Loucy (cell line): ENCODE data around the gene ATG7.

Experiments
- H2AFZ ChIP-seq: fragments of 200-600 bp; sonication (generic); 2 replicates; pipeline ENCODE4 v1.6.0; 2016; ENCODE audit warnings: antibody characterized with exemption, mild to moderate bottlenecking, low read length, moderate library complexity
- H3F3A ChIP-seq: fragments of 200-600 bp; 2 replicates; pipeline ENCODE4 v1.6.0; 2016; ENCODE audit warnings: antibody characterized with exemption, low read depth, mild to moderate bottlenecking
- H3K27me3 ChIP-seq: fragments of 200-600 bp; sonication (generic); 2 replicates; pipeline ENCODE4 v1.6.1; 2014; ENCODE audit warnings: low read length, mild to moderate bottlenecking; ENCODE audit not compliant: insufficient read depth, poor library complexity, severe bottlenecking
- H3K36me3 ChIP-seq: fragments of 200-600 bp; sonication (generic); 2 replicates; pipeline ENCODE4 v1.6.1; 2016; ENCODE audit warnings: low read length; ENCODE audit not compliant: insufficient read depth
- H3K4me1 ChIP-seq: fragments of 200-600 bp; sonication (generic); 2 replicates; pipeline ENCODE4 v1.5.1; 2014; ENCODE audit warnings: low read length, mild to moderate bottlenecking; ENCODE audit not compliant: insufficient read depth, poor library complexity, severe bottlenecking
- H3K4me2 ChIP-seq: fragments of 200-600 bp; sonication (generic); 2 replicates; pipeline ENCODE4 v1.6.0; 2014; ENCODE audit warnings: antibody characterized with exemption, low read length, low read depth, mild to moderate bottlenecking; ENCODE audit not compliant: poor library complexity, severe bottlenecking
- H3K4me3 ChIP-seq: fragments of 200-600 bp; sonication (generic); 2 replicates; pipeline ENCODE4 v1.5.1; 2014; ENCODE audit warnings: low read length, mild to moderate bottlenecking, mixed read lengths; ENCODE audit not compliant: poor library complexity, severe bottlenecking
- H3K79me2 ChIP-seq: fragments of 200-600 bp; sonication (generic); 2 replicates; pipeline ENCODE4 v1.6.1; 2014; ENCODE audit warnings: low read length; ENCODE audit not compliant: insufficient read depth
- H3K9ac ChIP-seq: fragments of 200-600 bp; sonication (generic); 2 replicates; pipeline ENCODE4 v1.6.0; 2014; ENCODE audit warnings: mild to moderate bottlenecking, low read depth, low read length, moderate library complexity; ENCODE audit not compliant: poor library complexity, severe bottlenecking
- H3K9me2 ChIP-seq: fragments of 200-600 bp; sonication (generic); replicated peaks from 2 replicates; pipeline ENCODE4 v1.6.1; 2016; ENCODE audit warnings: low read depth, low read length, mixed read lengths
- H3K9me3 ChIP-seq: fragments of 200-600 bp; sonication (generic); 2 replicates; pipeline ENCODE4 v1.6.1; 2014; ENCODE audit warnings: mild to moderate bottlenecking, antibody characterized with exemption, low read length, low read depth; ENCODE audit not compliant: insufficient read depth
- H4K20me1 ChIP-seq: fragments of 200-600 bp; sonication (generic); 2 replicates; pipeline ENCODE4 v1.6.0; 2014; ENCODE audit warnings: antibody characterized with exemption, low read length, mild to moderate bottlenecking; ENCODE audit not compliant: insufficient read depth, poor library complexity, severe bottlenecking
- EZH2phosphoT487 ChIP-seq: fragments of 200-600 bp; IDR thresholded peaks from 2 replicates; pipeline ENCODE4 v1.6.1; 2018; ENCODE audit warnings: antibody characterized with exemption, mild to moderate bottlenecking, moderate library complexity, borderline replicate concordance
- TF ChIP-seq, protein P1 (sequence below): fragments of 200-600 bp; sonication (generic); conservative IDR thresholded peaks from 2 replicates; pipeline ENCODE4 v1.5.1; 2014; ENCODE audit warnings: mild to moderate bottlenecking, antibody characterized with exemption, low read length

Gene ATG7

DNA sequence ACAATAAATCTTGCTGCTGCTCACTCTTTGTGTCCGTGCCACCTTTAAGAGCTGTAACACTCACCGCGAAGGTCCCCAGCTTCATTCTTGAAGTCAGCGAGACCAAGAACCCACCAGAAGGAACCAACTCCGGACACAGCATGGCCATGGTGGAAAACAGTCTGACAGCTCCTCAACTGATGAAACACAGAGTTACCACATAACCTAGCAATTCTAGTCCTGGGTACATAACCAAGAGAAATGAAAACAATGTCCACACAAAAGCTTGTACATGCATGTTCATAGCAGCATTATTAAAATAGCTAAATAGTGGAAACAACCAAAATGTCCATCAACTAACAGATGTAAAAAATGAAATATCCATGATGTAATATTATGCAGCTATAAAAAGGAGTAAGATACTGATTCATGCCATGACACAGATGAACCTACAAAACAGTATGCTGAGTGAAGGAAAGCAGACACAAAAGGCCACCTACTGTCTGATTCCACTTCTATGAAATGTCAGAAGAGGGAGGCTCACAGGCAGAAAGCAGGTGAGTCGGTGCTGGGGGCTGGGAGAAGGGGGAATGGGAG lies 334.8 kb downstream of the ATG7 start:
- Histone ChIP-seq H3K9me3 (no peaks in the 10 kb centered on the region), H3K79me2 (peaks cover 97% of the 10 kb centered on the region), H2AFZ (no peak overlapping the region), H3K9ac (no peak overlapping the region), H3K4me2 (no peak overlapping the region), H3K4me3 (no peak overlapping the region), H3F3A (no peaks in the 10 kb centered on the region), H3K4me1 (peaks cover 5% of the 10 kb centered on the region), H3K9me2 (no peaks in the 10 kb centered on the region), H4K20me1 (peaks cover 96% of the 10 kb centered on the region), H3K27me3 (no peaks in the 10 kb centered on the region), H3K36me3 (peaks cover 33% of the 10 kb centered on the region; the same call in 1 of the 2 replicates)
- TF ChIP-seq, protein P1, sequence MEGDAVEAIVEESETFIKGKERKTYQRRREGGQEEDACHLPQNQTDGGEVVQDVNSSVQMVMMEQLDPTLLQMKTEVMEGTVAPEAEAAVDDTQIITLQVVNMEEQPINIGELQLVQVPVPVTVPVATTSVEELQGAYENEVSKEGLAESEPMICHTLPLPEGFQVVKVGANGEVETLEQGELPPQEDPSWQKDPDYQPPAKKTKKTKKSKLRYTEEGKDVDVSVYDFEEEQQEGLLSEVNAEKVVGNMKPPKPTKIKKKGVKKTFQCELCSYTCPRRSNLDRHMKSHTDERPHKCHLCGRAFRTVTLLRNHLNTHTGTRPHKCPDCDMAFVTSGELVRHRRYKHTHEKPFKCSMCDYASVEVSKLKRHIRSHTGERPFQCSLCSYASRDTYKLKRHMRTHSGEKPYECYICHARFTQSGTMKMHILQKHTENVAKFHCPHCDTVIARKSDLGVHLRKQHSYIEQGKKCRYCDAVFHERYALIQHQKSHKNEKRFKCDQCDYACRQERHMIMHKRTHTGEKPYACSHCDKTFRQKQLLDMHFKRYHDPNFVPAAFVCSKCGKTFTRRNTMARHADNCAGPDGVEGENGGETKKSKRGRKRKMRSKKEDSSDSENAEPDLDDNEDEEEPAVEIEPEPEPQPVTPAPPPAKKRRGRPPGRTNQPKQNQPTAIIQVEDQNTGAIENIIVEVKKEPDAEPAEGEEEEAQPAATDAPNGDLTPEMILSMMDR, result no peak
- no peak for TF ChIP-seq EZH2phosphoT487
